Tibial nerve (tissue), 4 donors: ENCODE measurements around the gene TRIM37. TPM values are rescaled to one million over a fixed set of nuclear protein-coding genes. Genes with fewer than 3 reads are reported as not detected.
A peak's percentile ranks its signal among the peaks of the same experiment; 100 is the strongest.
"Not testable (repeated sequence)": the region's sequence is repeated elsewhere in the genome, so short reads cannot be mapped to it uniquely, and the experiment has no call there.

ENCODE experiments used
- DNase-seq, 2 donors: peaks; one replicate each; pipeline ENCODE4 v3.0.0-alpha.2; 2019; ENCODE audit warnings: low spot score in 2 of 2
- H3K27ac ChIP-seq, 4 donors: fragments of 200-600 bp; sonication (generic) in 3 of 4; one replicate each; pipeline ENCODE4 v1.5.1; 2017 to 2019; ENCODE audit warnings: mild to moderate bottlenecking in 1 of 4
- H3K27me3 ChIP-seq, 2 donors: fragments of 200-600 bp; sonication (generic) in 1 of 2; one replicate each; pipeline versions ENCODE4 v1.5.1 to v1.6.0; 2017 to 2019
- H3K36me3 ChIP-seq, 3 donors: fragments of 200-600 bp; sonication (generic); one replicate each; pipeline ENCODE4 v1.5.1; 2018 to 2019
- H3K4me1 ChIP-seq, 4 donors: fragments of 200-600 bp; sonication (generic) in 3 of 4; one replicate each; pipeline ENCODE4 v1.5.1; 2017 to 2019
- H3K4me3 ChIP-seq, 4 donors: fragments of 200-600 bp; sonication (generic) in 3 of 4; one replicate each; pipeline ENCODE4 v1.5.1; 2017 to 2019; ENCODE audit warnings: mild to moderate bottlenecking in 1 of 4, moderate library complexity in 1 of 4
- H3K9me3 ChIP-seq, 4 donors: fragments of 200-600 bp; sonication (generic) in 3 of 4; one replicate each; pipeline ENCODE4 v1.5.1; 2017 to 2019
- CTCF ChIP-seq, 5 experiments: fragments of 200-600 bp in 3 of 5; fragments of 450-650 bp in 2 of 5; sonication (generic) in 3 of 5; IDR thresholded peaks; one replicate each; pipeline ENCODE4 v1.5.1; 2016 to 2019; ENCODE audit warnings: antibody characterized with exemption in 5 of 5, mild to moderate bottlenecking in 3 of 5, moderate library complexity in 2 of 5
- EP300 ChIP-seq, 2 donors: sonication (generic); formaldehyde crosslinking; IDR thresholded peaks; one replicate each; pipeline ENCODE4 v1.6.1; 2017; ENCODE audit warnings: antibody characterized with exemption in 2 of 2, mild to moderate bottlenecking in 1 of 2
- POLR2A ChIP-seq, 2 donors: fragments of 450-650 bp; IDR thresholded peaks; one replicate each; pipeline ENCODE4 v1.6.1; 2017; ENCODE audit warnings: antibody characterized with exemption in 2 of 2, mild to moderate bottlenecking in 2 of 2, moderate library complexity in 2 of 2
- WGBS, 2 donors: methylation state at CpG; one replicate each; pipeline ENCODE4 v1.1.5; 2018; 5-methylcytosine and 5-hydroxymethylcytosine counted together
- total RNA-seq, 4 donors: library from RNA; depleted of rRNA; stranded (reverse); fragments of >200 nt; gene quantifications; one replicate each; pipeline ENCODE4 v1.1.0, GENCODE V29; 2016

TRIM37 gene
- total RNA-seq, 4 donors from 2014 or later: 18.2 to 25.8 (median 21.7) TPM

GRCh38 chr17:59097876-59098275 lies 8.8 kb downstream of the TRIM37 start:
- TF ChIP-seq EP300 (IDR thresholded peaks at IDR 0.05) (no peak), CTCF (IDR thresholded peaks at IDR 0.05) (no peak), POLR2A (IDR thresholded peaks at IDR 0.05) (no peak)
- Histone ChIP-seq H3K27me3 (no peaks in the 10 kb centered on the region), H3K4me3 (no peak overlapping the region), H3K4me1 (peaks cover 0 to 19% (median 10%) of the 10 kb centered on the region in 4 donors), H3K36me3 (peaks cover 0 to 16% (median 0%) of the 10 kb centered on the region in 3 donors), H3K9me3 (peaks cover 0 to 5% (median 0%) of the 10 kb centered on the region in 4 donors), H3K27ac (no peak overlapping the region)
- DNase-seq: no peak

DNA sequence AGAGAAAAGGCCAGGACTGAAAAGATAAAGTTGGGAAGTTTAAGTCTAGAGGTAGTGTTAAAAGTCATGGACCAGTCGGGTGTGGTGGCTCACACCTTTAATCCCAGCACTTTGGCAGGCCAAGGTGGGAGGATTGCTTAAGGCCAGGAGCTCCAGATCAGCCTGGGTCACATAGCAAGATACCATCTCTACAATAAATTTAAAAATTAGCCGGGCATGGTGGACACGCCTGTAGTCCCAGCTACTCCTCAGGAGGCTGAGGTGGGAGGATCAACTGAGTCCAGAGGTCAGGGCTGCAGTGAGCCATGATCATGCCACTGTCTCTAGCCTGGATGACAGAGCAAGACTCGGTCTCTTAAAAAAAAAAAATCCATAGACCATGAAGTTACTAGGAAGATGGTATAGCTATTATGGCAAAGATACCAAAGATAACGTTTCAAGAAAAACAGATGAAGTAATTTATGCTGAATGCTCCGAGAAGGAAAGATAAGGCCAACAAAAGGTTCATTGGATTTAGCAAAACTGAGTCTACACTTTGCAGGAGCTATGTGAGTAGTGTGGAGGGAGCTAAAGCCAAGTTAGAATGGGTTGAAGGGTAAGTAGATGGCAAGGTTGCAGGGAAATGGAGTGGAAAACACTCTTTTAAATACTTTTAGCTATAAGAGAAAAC lies 11.7 kb downstream of the TRIM37 start:
- Histone ChIP-seq H3K4me1 (peaks cover 0 to 19% (median 10%) of the 10 kb centered on the region in 4 donors), H3K4me3 (no peak overlapping the region), H3K27me3 (no peaks in the 10 kb centered on the region), H3K9me3 (peaks cover 0 to 5% (median 0%) of the 10 kb centered on the region in 4 donors), H3K27ac (peak overlapping the region in 1 of 4 donors; percentile 0), H3K36me3 (peaks cover 0 to 7% (median 0%) of the 10 kb centered on the region in 3 donors)
- TF ChIP-seq EP300 (IDR thresholded peaks at IDR 0.05) (no peak), POLR2A (IDR thresholded peaks at IDR 0.05) (no peak), CTCF (IDR thresholded peaks at IDR 0.05) (no peak)
- DNase-seq: no peak
- 69 to 72% methylated on average over 6 of the region's 6 CpGs for WGBS, 2 donors

GRCh38 chr17:59093702-59094231 lies 12.9 kb downstream of the TRIM37 start:
- 21 to 24% methylated on average over 8 of the region's 8 CpGs for WGBS, 2 donors
- peaks cover 0 to 14% (median 9%) of the 10 kb centered on the region in 3 donors for H3K36me3 ChIP-seq
- no peak for TF ChIP-seq CTCF (IDR thresholded peaks at IDR 0.05)
- peak in 1 of 2 donors; percentile 40 for TF ChIP-seq EP300 (IDR thresholded peaks at IDR 0.05)
- TF ChIP-seq POLR2A (IDR thresholded peaks at IDR 0.05): no peak
- H3K4me1 ChIP-seq: peaks cover 0 to 19% (median 10%) of the 10 kb centered on the region in 4 donors
- H3K27me3 ChIP-seq: no peaks in the 10 kb centered on the region
- peaks cover 0 to 5% (median 0%) of the 10 kb centered on the region in 4 donors for H3K9me3 ChIP-seq
- DNase-seq: peak in 1 of 2 donors; percentile 14
- no peak overlapping the region for H3K4me3 ChIP-seq
- peak overlapping the region in 2 of 4 donors; percentile 48 to 72 for H3K27ac ChIP-seq

- no peak overlapping the region for H3K4me3 ChIP-seq
- H3K27me3 ChIP-seq: no peaks in the 10 kb centered on the region
- no peak for TF ChIP-seq CTCF (IDR thresholded peaks at IDR 0.05)
- TF ChIP-seq EP300 (IDR thresholded peaks at IDR 0.05): no peak
- no peak for TF ChIP-seq POLR2A (IDR thresholded peaks at IDR 0.05)
- 37 to 41% methylated on average over 4 of the region's 4 CpGs for WGBS, 2 donors
- H3K9me3 ChIP-seq: peaks cover 0 to 5% (median 0%) of the 10 kb centered on the region in 4 donors
- peaks cover 0 to 19% (median 10%) of the 10 kb centered on the region in 4 donors for H3K4me1 ChIP-seq
- H3K36me3 ChIP-seq: peaks cover 0 to 19% (median 9%) of the 10 kb centered on the region in 3 donors
- no peak for DNase-seq
- peak overlapping the region in 2 of 4 donors; percentile 48 to 72 for H3K27ac ChIP-seq
Observed at GRCh38 chr17:59093145-59093701, 13.5 kb downstream of the TRIM37 start.

DNA sequence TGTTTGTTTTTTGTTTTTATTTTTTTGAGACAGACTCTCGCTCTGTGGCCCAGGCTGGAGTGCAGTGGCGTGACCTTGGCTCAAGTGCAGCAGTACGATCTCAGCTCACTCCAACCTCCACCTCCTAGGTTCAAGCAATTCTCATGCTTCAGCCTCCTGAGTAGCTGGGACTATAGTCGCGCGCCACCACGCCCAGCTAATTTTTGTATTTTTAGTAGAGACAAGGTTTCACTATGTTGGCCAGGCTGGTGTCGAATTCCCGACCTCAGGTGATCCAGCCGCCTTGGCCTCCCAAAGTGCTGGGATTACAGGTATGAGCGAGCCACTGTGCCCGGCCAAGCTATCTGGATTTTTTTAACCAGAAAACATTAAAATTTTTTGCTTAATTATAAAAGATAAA lies 16.1 kb downstream of the TRIM37 start:
- 86 to 88% methylated on average over 12 of the region's 12 CpGs for WGBS, 2 donors
- peaks cover 0 to 19% (median 10%) of the 10 kb centered on the region in 4 donors for H3K4me1 ChIP-seq
- not testable (repeated sequence) for H3K9me3 ChIP-seq, DNase-seq, H3K4me3 ChIP-seq, H3K27ac ChIP-seq, H3K27me3 ChIP-seq
- H3K36me3 ChIP-seq: peaks cover 0 to 31% (median 9%) of the 10 kb centered on the region in 3 donors
